Right cardiac atrium (tissue), 5 donors: Measurements from ENCODE around the gene FCN1. TPM values are rescaled to one million over a fixed set of nuclear protein-coding genes. Genes with fewer than 3 reads are reported as not detected.

ENCODE experiments used
- ATAC-seq, 2 donors: fragments of 200-7000 bp; cut with Tn5 transposase; one replicate each; pipeline versions ENCODE4 v1.8.0 to v1.9.1; 2020; ENCODE audit warnings: moderate library complexity in 2 of 2, mild to moderate bottlenecking in 1 of 2
- DNase-seq, 3 donors: peaks; one replicate each; pipeline ENCODE4 v3.0.0-alpha.2; 2020
- H3K27ac ChIP-seq: one replicate; pipeline ENCODE4 v1.5.1; 2013; ENCODE audit warnings: mild to moderate bottlenecking, low read length, control low read depth, moderate library complexity
- H3K27me3 ChIP-seq: one replicate; pipeline ENCODE4 v1.6.1; 2013; ENCODE audit not compliant: control insufficient read depth, insufficient read depth
- H3K4me1 ChIP-seq: one replicate; pipeline ENCODE4 v1.6.1; 2013; ENCODE audit warnings: low read length; ENCODE audit not compliant: control insufficient read depth, insufficient read depth
- H3K4me3 ChIP-seq: one replicate; pipeline ENCODE4 v1.5.1; 2013; ENCODE audit warnings: low read length, control low read depth
- H3K9me3 ChIP-seq: one replicate; pipeline ENCODE4 v1.6.1; 2013; ENCODE audit warnings: low read length; ENCODE audit not compliant: control insufficient read depth
- WGBS: extraction: QIAGEN DNeasy Blood & Tissue Kit; methylation state at CpG from one replicate; pipeline ENCODE4 v1.1.7; 2013; 5-methylcytosine and 5-hydroxymethylcytosine counted together
- intact Hi-C, 4 donors: fragments of 100-400 bp; cut with DNase I; formaldehyde crosslinking; loops; one replicate each; pipeline versions ENCODE4 v1.11.0 to v1.14.0; 2022 to 2023
- polyA plus RNA-seq: library from polyadenylated mRNA; stranded (reverse); fragments of 200-250 nt; gene quantifications from one replicate; pipeline ENCODE4 v1.2.3, GENCODE V29; 2013
- total RNA-seq, 4 donors: library from RNA; stranded (reverse); fragmentation: NEBNext Ultra II Directional; extraction: Animal tissue kit (Norgen Biotek cat#: 25700); gene quantifications; one replicate each; pipeline ENCODE4 v1.2.1, GENCODE V29; 2021
- donor health status: healthy with polysubstance abuse.
- donor health status: DM: no; HTN: yes; CAD: no.
- donor health status: DM: no; HTN: no; CAD: no.
- donor health status: DM: no; HTN: yes; CAD: no; lungs with severe emphysema.
- donor health status: DM: yes; HTN: yes; CAD: no.

FCN1 gene
- total and polyA plus RNA-seq, 5 donors: 1.4 to 6.0 (median 2.5) TPM

GRCh38 chr9:134950386-134951210 is 32.9 kb upstream of the FCN1 start:
- WGBS: 89% methylated on average over 21 of the region's 21 CpGs
- Histone ChIP-seq H3K9me3 (no peaks in the 10 kb centered on the region), H3K27ac (no peak overlapping the region), H3K4me3 (no peak overlapping the region), H3K4me1 (no peaks in the 10 kb centered on the region), H3K27me3 (no peaks in the 10 kb centered on the region)
- ATAC-seq (no peak), DNase-seq (no peak)
- intact Hi-C loops: no loop called here

- ATAC-seq (no peak), DNase-seq (peak in 1 of 3 donors; percentile 36)
- intact Hi-C loops: no loop called here
- Histone ChIP-seq H3K27me3 (no peaks in the 10 kb centered on the region), H3K9me3 (no peaks in the 10 kb centered on the region), H3K4me1 (no peaks in the 10 kb centered on the region), H3K27ac (no peak overlapping the region), H3K4me3 (no peak overlapping the region)
- WGBS: 90% methylated on average over 12 of the region's 12 CpGs
Measured at GRCh38 chr9:134949681-134950385, 32.1 kb upstream of the FCN1 start.

- H3K27me3 ChIP-seq: no peaks in the 10 kb centered on the region
- H3K27ac ChIP-seq: no peak overlapping the region
- intact Hi-C loops: no loop called here
- no peak overlapping the region for H3K4me3 ChIP-seq
- peak in 1 of 3 donors; percentile 30 for DNase-seq
- H3K9me3 ChIP-seq: no peaks in the 10 kb centered on the region
- peaks cover 10% of the 10 kb centered on the region for H3K4me1 ChIP-seq
- no peak for ATAC-seq
- WGBS: 93% methylated on average over 11 of the region's 11 CpGs
Measured at GRCh38 chr9:134948149-134948548, 30.4 kb upstream of the FCN1 start.

DNA sequence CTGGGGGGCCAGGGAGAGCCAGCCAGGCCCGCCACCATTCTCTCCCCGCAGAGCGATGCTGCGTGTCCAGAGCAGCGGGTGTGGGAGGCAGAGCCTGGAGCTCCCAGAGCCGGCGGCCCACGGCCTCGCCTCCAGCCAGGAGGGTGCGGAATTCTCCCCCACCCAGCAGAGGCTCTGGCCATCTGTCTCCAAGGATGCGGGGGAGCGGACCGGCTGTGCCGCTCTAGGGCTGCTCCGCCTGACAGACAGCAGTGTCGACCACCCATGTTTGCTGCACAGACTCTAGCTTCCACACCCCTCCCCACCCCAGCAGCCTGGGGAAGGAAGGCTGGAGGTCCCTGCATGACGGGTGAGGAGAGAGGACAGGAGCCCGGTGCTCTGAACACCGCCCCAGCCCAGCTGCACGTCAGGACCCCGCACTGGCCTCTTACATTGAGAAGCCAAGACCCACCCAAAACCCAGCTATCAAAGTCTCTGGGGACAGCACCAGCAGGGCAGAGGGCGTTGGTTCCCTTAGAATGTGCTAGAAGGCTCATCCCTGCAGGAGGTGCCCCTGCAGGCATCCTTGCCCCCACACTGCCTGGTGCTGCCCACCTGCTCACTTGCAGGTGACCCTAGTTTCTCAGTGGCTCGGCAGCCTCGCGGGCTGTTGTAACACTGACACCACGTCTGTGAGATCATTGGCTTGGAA is 29.7 kb upstream of the FCN1 start:
- DNase-seq (peak in 1 of 3 donors; percentile 47), ATAC-seq (no peak)
- intact Hi-C loops: no loop called here
- 51% methylated on average over 26 of the region's 26 CpGs for WGBS
- H3K27ac ChIP-seq: no peak overlapping the region
- H3K4me3 ChIP-seq: no peak overlapping the region
- no peaks in the 10 kb centered on the region for H3K9me3 ChIP-seq
- H3K4me1 ChIP-seq: peaks cover 10% of the 10 kb centered on the region
- no peaks in the 10 kb centered on the region for H3K27me3 ChIP-seq

GRCh38 chr9:134946663-134947062 is 29.0 kb upstream of the FCN1 start:
- ATAC-seq: no peak
- H3K4me1 ChIP-seq: peaks cover 10% of the 10 kb centered on the region
- H3K9me3 ChIP-seq: no peaks in the 10 kb centered on the region
- H3K27ac ChIP-seq: no peak overlapping the region
- H3K27me3 ChIP-seq: no peaks in the 10 kb centered on the region
- no peak overlapping the region for H3K4me3 ChIP-seq
- no peak for DNase-seq
- intact Hi-C loops: no loop called here

GRCh38 chr9:134945509-134946275 is 28.0 kb upstream of the FCN1 start:
- Histone ChIP-seq H3K27ac (no peak overlapping the region), H3K4me1 (peaks cover 10% of the 10 kb centered on the region), H3K9me3 (no peaks in the 10 kb centered on the region), H3K27me3 (no peaks in the 10 kb centered on the region), H3K4me3 (no peak overlapping the region)
- intact Hi-C loops: no loop called here
- 93% methylated on average over 12 of the region's 12 CpGs for WGBS
- ATAC-seq (no peak), DNase-seq (peak in 1 of 3 donors; percentile 10)

DNA sequence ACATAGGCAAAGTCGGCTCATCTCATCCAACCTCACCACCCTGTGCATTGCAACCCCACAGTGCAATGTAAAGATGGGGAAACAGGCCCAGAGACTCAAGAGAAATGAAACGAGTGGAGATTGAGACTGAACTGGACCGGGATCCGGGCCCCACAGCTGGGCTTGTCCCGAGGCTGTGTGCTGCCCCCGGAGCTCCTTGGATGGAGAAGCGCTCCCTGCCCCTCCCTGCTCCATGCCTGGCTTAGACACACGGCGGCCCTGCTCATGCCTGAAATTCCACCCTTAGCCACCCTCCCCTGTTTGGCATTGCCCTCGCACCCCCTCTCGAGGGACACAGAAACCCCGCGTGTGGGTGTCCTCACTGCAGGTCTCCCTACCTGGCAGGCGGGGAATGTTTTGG is 27.2 kb upstream of the FCN1 start:
- 45% methylated on average over 14 of the region's 14 CpGs for WGBS
- Histone ChIP-seq H3K27ac (no peak overlapping the region), H3K27me3 (no peaks in the 10 kb centered on the region), H3K4me1 (peaks cover 10% of the 10 kb centered on the region), H3K9me3 (no peaks in the 10 kb centered on the region), H3K4me3 (no peak overlapping the region)
- DNase-seq (peak in 1 of 3 donors; percentile 58), ATAC-seq (peak; percentile 8 to 11)
- intact Hi-C loops: no loop called here

GRCh38 chr9:134944351-134944802 is 26.7 kb upstream of the FCN1 start:
- 21% methylated on average over 14 of the region's 14 CpGs for WGBS
- Histone ChIP-seq H3K4me3 (no peak overlapping the region), H3K9me3 (no peaks in the 10 kb centered on the region), H3K27me3 (no peaks in the 10 kb centered on the region), H3K4me1 (peaks cover 10% of the 10 kb centered on the region), H3K27ac (no peak overlapping the region)
- peak; percentile 65 to 78 for ATAC-seq
- intact Hi-C loops: no loop called here
- peak; percentile 54 to 84 (median 75) for DNase-seq

DNA sequence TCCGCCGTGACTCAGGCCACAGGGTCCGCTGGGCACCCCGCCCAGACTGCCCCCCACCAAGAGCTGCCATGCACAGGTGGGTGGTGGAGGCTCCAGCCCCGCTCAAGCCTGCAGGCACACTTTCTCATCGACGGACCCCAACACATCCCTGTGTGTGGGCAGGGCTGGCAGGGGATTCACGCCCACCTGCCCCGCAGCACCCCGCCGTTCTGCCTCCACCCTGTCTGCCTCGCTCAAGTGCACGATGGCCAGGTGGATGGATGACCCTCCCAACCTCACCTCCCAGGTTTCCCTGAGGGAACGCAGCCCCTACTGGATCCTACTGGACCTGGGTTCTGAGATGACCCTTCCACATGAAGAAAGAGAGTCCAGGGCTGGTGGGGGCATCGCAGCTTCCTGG is 26.1 kb upstream of the FCN1 start:
- Histone ChIP-seq H3K4me3 (no peak overlapping the region), H3K27ac (no peak overlapping the region), H3K9me3 (no peaks in the 10 kb centered on the region), H3K4me1 (peaks cover 10% of the 10 kb centered on the region), H3K27me3 (no peaks in the 10 kb centered on the region)
- WGBS: 91% methylated on average over 15 of the region's 15 CpGs
- no peak for ATAC-seq
- peak in 2 of 3 donors; percentile 41 to 52 for DNase-seq
- intact Hi-C loops: no loop called here

DNA sequence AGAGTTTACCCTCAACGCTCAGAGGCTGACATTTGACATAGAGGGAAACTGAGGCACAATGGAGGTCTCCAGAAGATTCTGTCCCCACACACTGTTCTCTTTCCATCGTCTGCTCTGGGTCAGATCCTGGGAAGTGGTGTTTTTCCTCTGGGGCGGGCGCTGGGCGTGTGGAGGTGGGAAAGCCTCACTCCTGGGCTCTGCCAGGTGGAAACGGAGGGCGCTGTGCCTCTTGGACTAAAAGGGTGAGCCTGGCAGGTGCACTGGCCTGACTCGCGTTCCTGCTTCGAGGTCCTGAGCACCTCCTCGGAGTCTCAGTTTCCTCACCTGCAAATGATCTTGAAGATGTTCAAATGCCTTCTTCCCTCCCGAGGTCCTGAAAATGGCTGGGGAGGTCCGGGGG is 25.7 kb upstream of the FCN1 start:
- no peak overlapping the region for H3K27ac ChIP-seq
- ATAC-seq: no peak
- H3K9me3 ChIP-seq: no peaks in the 10 kb centered on the region
- no peak overlapping the region for H3K4me3 ChIP-seq
- intact Hi-C loops: no loop called here
- no peaks in the 10 kb centered on the region for H3K27me3 ChIP-seq
- DNase-seq: peak in 1 of 3 donors; percentile 44
- H3K4me1 ChIP-seq: peaks cover 10% of the 10 kb centered on the region
- WGBS: 91% methylated on average over 13 of the region's 13 CpGs
